Muscle of leg (tissue), 11 donors: Measurements from ENCODE around the gene RPTOR. TPM values are rescaled to one million over a fixed set of nuclear protein-coding genes. Genes with fewer than 3 reads are reported as not detected.
A peak's percentile ranks its signal among the peaks of the same experiment; 100 is the strongest.

ENCODE experiments used
- DNase-seq: peaks from one replicate; pipeline ENCODE4 v3.0.0; 2013
- H3K27ac ChIP-seq: one replicate; pipeline ENCODE4 v1.5.1; 2013; ENCODE audit warnings: mild to moderate bottlenecking, low read length, control low read depth
- H3K27me3 ChIP-seq: one replicate; pipeline ENCODE4 v1.6.1; 2013; ENCODE audit warnings: low read length; ENCODE audit not compliant: control insufficient read depth, insufficient read depth
- H3K36me3 ChIP-seq: one replicate; pipeline ENCODE4 v1.6.1; 2013; ENCODE audit warnings: low read length; ENCODE audit not compliant: control insufficient read depth, insufficient read depth
- H3K4me1 ChIP-seq: one replicate; pipeline ENCODE4 v1.6.1; 2013; ENCODE audit warnings: low read length; ENCODE audit not compliant: control insufficient read depth, insufficient read depth
- H3K4me3 ChIP-seq: one replicate; pipeline ENCODE4 v1.5.1; 2013; ENCODE audit warnings: low read length, control low read depth
- H3K9me3 ChIP-seq: replicated peaks from 2 replicates; pipeline ENCODE4 v1.6.1; 2013; ENCODE audit warnings: low read depth, low read length; ENCODE audit not compliant: control insufficient read depth
- WGBS: methylation state at CpG from one replicate; pipeline ENCODE4 v1.1.5; 2013; ENCODE audit warnings: missing lambda C conversion rate; ENCODE audit not compliant: insufficient coverage; 5-methylcytosine and 5-hydroxymethylcytosine counted together
- polyA plus RNA-seq, 8 donors: library from polyadenylated mRNA; unstranded; fragments of 120-200 nt; gene quantifications; one replicate each; pipeline versions ENCODE4 v1.2.1 to v1.2.3, GENCODE V29; 2013; ENCODE audit warnings: inconsistent platforms in 1 of 8, low replicate concordance in 1 of 8; ENCODE audit not compliant: insufficient read length in 8 of 8, insufficient read depth in 1 of 8
- total RNA-seq: library from RNA; stranded (reverse); fragments of 120-200 nt; gene quantifications from one replicate; pipeline ENCODE4 v1.2.4, GENCODE V29; 2013

The RPTOR gene
- total and polyA plus RNA-seq, 9 donors, result 17.3 to 23.7 (median 20.0) TPM

- peaks cover 11% of the 10 kb centered on the region for H3K4me1 ChIP-seq
- H3K9me3 ChIP-seq, result no peaks in the 10 kb centered on the region
- H3K36me3 ChIP-seq, result peaks cover 9% of the 10 kb centered on the region
- 64% methylated on average over 14 of the region's 23 CpGs for WGBS
- no peaks in the 10 kb centered on the region for H3K27me3 ChIP-seq
- no peak overlapping the region for H3K27ac ChIP-seq
- H3K4me3 ChIP-seq, result no peak overlapping the region
- no peak for DNase-seq
These were observed 275.0 kb downstream of the RPTOR start for GRCh38 chr17:80819422-80820164.

- 90% methylated on average over 3 of the region's 13 CpGs for WGBS
- Histone ChIP-seq H3K36me3 (peaks cover 14% of the 10 kb centered on the region), H3K27me3 (no peaks in the 10 kb centered on the region), H3K4me3 (no peak overlapping the region), H3K9me3 (no peaks in the 10 kb centered on the region), H3K4me1 (peaks cover 7% of the 10 kb centered on the region), H3K27ac (no peak overlapping the region)
- no peak for DNase-seq
These were observed 275.7 kb downstream of the RPTOR start for GRCh38 chr17:80820331-80820730.

GRCh38 chr17:80821546-80821945, 276.9 kb downstream of the RPTOR start:
- Histone ChIP-seq H3K9me3 (no peaks in the 10 kb centered on the region), H3K27me3 (no peaks in the 10 kb centered on the region), H3K36me3 (peaks cover 19% of the 10 kb centered on the region), H3K4me1 (peaks cover 4% of the 10 kb centered on the region), H3K27ac (no peak overlapping the region), H3K4me3 (no peak overlapping the region)
- DNase-seq, result no peak
- WGBS, result 95% methylated on average over 18 of the region's 18 CpGs

- WGBS, result 92% methylated on average over 36 of the region's 36 CpGs
- H3K27me3 ChIP-seq, result no peaks in the 10 kb centered on the region
- peaks cover 20% of the 10 kb centered on the region for H3K36me3 ChIP-seq
- no peaks in the 10 kb centered on the region for H3K9me3 ChIP-seq
- H3K4me3 ChIP-seq, result no peak overlapping the region
- peaks cover 9% of the 10 kb centered on the region for H3K4me1 ChIP-seq
- no peak for DNase-seq
- no peak overlapping the region for H3K27ac ChIP-seq
These were observed 277.5 kb downstream of the RPTOR start for GRCh38 chr17:80822021-80822699.

GRCh38 chr17:80822700-80823410, 278.2 kb downstream of the RPTOR start:
- peaks cover 22% of the 10 kb centered on the region for H3K36me3 ChIP-seq

GRCh38 chr17:80824549-80825470, 280.2 kb downstream of the RPTOR start:
- Histone ChIP-seq H3K36me3 (peaks cover 28% of the 10 kb centered on the region), H3K4me3 (no peak overlapping the region), H3K9me3 (no peaks in the 10 kb centered on the region), H3K4me1 (peaks cover 15% of the 10 kb centered on the region), H3K27me3 (no peaks in the 10 kb centered on the region), H3K27ac (no peak overlapping the region)
- WGBS, result 91% methylated on average over 29 of the region's 36 CpGs
- DNase-seq, result no peak

More at GRCh38 chr17:80822700-80823410, 278.2 kb downstream of the RPTOR start:
- Histone ChIP-seq H3K9me3 (no peaks in the 10 kb centered on the region), H3K27me3 (no peaks in the 10 kb centered on the region), H3K4me3 (no peak overlapping the region), H3K27ac (no peak overlapping the region), H3K4me1 (peaks cover 15% of the 10 kb centered on the region)
- no peak for DNase-seq
- WGBS, result 65% methylated on average over 19 of the region's 20 CpGs

GRCh38 chr17:80825471-80826345, 281.1 kb downstream of the RPTOR start:
- 84% methylated on average over 22 of the region's 28 CpGs for WGBS
- H3K27me3 ChIP-seq, result no peaks in the 10 kb centered on the region
- no peak overlapping the region for H3K27ac ChIP-seq
- H3K4me1 ChIP-seq, result peaks cover 15% of the 10 kb centered on the region
- no peak overlapping the region for H3K4me3 ChIP-seq
- DNase-seq, result no peak
- H3K36me3 ChIP-seq, result peaks cover 31% of the 10 kb centered on the region
- H3K9me3 ChIP-seq, result no peaks in the 10 kb centered on the region

GRCh38 chr17:80826346-80826954, 281.8 kb downstream of the RPTOR start:
- peak overlapping the region; percentile 37 for H3K27ac ChIP-seq
- 87% methylated on average over 23 of the region's 23 CpGs for WGBS
- no peak for DNase-seq
- H3K36me3 ChIP-seq, result peaks cover 35% of the 10 kb centered on the region
- no peak overlapping the region for H3K4me3 ChIP-seq
- no peaks in the 10 kb centered on the region for H3K9me3 ChIP-seq
- H3K4me1 ChIP-seq, result peaks cover 15% of the 10 kb centered on the region
- H3K27me3 ChIP-seq, result no peaks in the 10 kb centered on the region
